HepG2 (cell line): ENCODE data around the gene CEP89. TPM values are rescaled to one million over a fixed set of nuclear protein-coding genes. Genes with fewer than 3 reads are reported as not detected.

ENCODE experiments used
- ATAC-seq: fragments of 200-7000 bp; cut with Tn5 transposase; 3 replicates; pipeline ENCODE4 v1.9.1; 2020; ENCODE audit warnings: mild to moderate bottlenecking, moderate library complexity
- BruUV-seq: library from RNA; stranded (reverse); fragments of 400-500 nt; replicated peaks from 2 replicates; lab custom pipeline; 2021; lab: Mats Ljungman, UMichigan
- CTCF ChIA-PET: fragments of 300-600 bp; formaldehyde crosslinking; extraction: SDS; loops from one replicate; lab custom pipeline; 2021; ENCODE audit warnings: low total read pairs, inconsistent platforms, low intra/inter-chr PET ratio; lab: Yijun Ruan, JAX
- POLR2A ChIA-PET: fragments of 350-600 bp; sonication (Branson Sonifier 250); formaldehyde crosslinking; loops from one replicate; lab custom pipeline; 2020; ENCODE audit warnings: antibody characterized with exemption, inconsistent platforms; lab: Yijun Ruan, JAX
- DNase-seq: peaks from one replicate; pipeline ENCODE4 v3.0.0-alpha.2; 2015; ENCODE audit warnings: low spot score
- FAIRE-seq: peaks from 3 replicates; lab custom pipeline; 2011; peaks lifted over from hg19 to GRCh38; lab: Jason Lieb, UNC
- H2AFZ ChIP-seq: one replicate; pipeline ENCODE4 v1.6.1; 2011; ENCODE audit warnings: low read length, inconsistent platforms
- H3K27ac ChIP-seq: fragments of 300-600 bp; 3 replicates; pipeline ENCODE4 v1.8.0; 2011; ENCODE audit warnings: mixed run types, mild to moderate bottlenecking, mixed read lengths, low read length, inconsistent platforms; ENCODE audit not compliant: insufficient read depth; ENCODE audit errors: extremely low read length
- H3K27me3 ChIP-seq, 2 experiments: fragments of 200-600 bp in 1 of 2; 2 replicates in 1 of 2; 3 replicates in 1 of 2; pipeline versions ENCODE4 v1.6.0 to v1.8.0; 2011; ENCODE audit warnings: low read length in 2 of 2, mild to moderate bottlenecking in 2 of 2, moderate library complexity in 2 of 2, inconsistent platforms in 1 of 2; ENCODE audit not compliant: insufficient read depth in 2 of 2, control insufficient read depth in 1 of 2
- H3K36me3 ChIP-seq, 2 experiments: fragments of 200-600 bp in 1 of 2; replicated peaks in 1 of 2; 2 replicates in 1 of 2; 3 replicates in 1 of 2; pipeline versions ENCODE4 v1.5.1 to v1.8.0; 2011; ENCODE audit warnings: low read length in 2 of 2, inconsistent platforms in 1 of 2; ENCODE audit not compliant: insufficient read depth in 2 of 2, control insufficient read depth in 1 of 2
- H3K4me1 ChIP-seq: 2 replicates; pipeline ENCODE4 v1.5.1; 2012; ENCODE audit warnings: low read length, inconsistent platforms; ENCODE audit not compliant: insufficient read depth
- H3K4me2 ChIP-seq: 2 replicates; pipeline ENCODE4 v1.6.0; 2011; ENCODE audit warnings: low read depth, low read length, inconsistent platforms
- H3K4me3 ChIP-seq, 3 experiments: fragments of 200-600 bp in 1 of 3; sonication (generic), shearing (Covaris generic) in 1 of 3; replicated peaks in 1 of 3; 2 replicates each; pipeline ENCODE4 v1.5.1; 2011 to 2016; ENCODE audit warnings: low read length in 3 of 3, inconsistent platforms in 2 of 3, low read depth in 2 of 3, mild to moderate bottlenecking in 2 of 3, control low read depth in 1 of 3, mixed read lengths in 1 of 3; ENCODE audit not compliant: insufficient read depth in 1 of 3
- H3K79me2 ChIP-seq: one replicate; pipeline ENCODE4 v1.6.1; 2011; ENCODE audit warnings: low read length, inconsistent platforms; ENCODE audit not compliant: insufficient read depth
- H3K9ac ChIP-seq: 2 replicates; pipeline ENCODE4 v1.6.0; 2011; ENCODE audit warnings: mild to moderate bottlenecking, low read depth, low read length, inconsistent platforms; ENCODE audit not compliant: insufficient read depth
- H3K9me3 ChIP-seq: 2 replicates; pipeline ENCODE4 v1.5.1; 2012; ENCODE audit warnings: mild to moderate bottlenecking, low read length
- H4K20me1 ChIP-seq: 2 replicates; pipeline ENCODE4 v1.6.0; 2011; ENCODE audit warnings: inconsistent platforms, mild to moderate bottlenecking, low read length, moderate library complexity; ENCODE audit not compliant: insufficient read depth
- GPN1 ChIP-seq: sonication (generic); formaldehyde crosslinking; IDR thresholded peaks from 2 replicates; pipeline ENCODE4 v1.5.1; 2020; ENCODE audit warnings: missing genetic modification reagents, borderline replicate concordance
- HNF4A ChIP-seq: sonication (generic); formaldehyde crosslinking; IDR thresholded peaks from 2 replicates; pipeline ENCODE4 v1.4.0; 2020; ENCODE audit warnings: missing genetic modification reagents
- JDP2 ChIP-seq: sonication (generic); formaldehyde crosslinking; IDR thresholded peaks from 2 replicates; pipeline ENCODE4 v1.8.1; 2022; ENCODE audit warnings: missing genetic modification reagents, borderline replicate concordance
- KDM1A ChIP-seq: IDR thresholded peaks from 2 replicates; pipeline ENCODE4 v1.6.1; 2016; ENCODE audit warnings: missing compliant biosample characterization
- PRDM15 ChIP-seq: sonication (generic); formaldehyde crosslinking; IDR thresholded peaks from 2 replicates; pipeline ENCODE4 v1.4.0; 2020; ENCODE audit warnings: missing genetic modification reagents
- ZBTB49 ChIP-seq: sonication (generic); formaldehyde crosslinking; IDR thresholded peaks from 2 replicates; pipeline ENCODE4 v1.4.0; 2020; ENCODE audit warnings: missing genetic modification reagents, borderline replicate concordance
- ZNF10 ChIP-seq: sonication (generic); formaldehyde crosslinking; IDR thresholded peaks from 2 replicates; pipeline ENCODE4 v1.4.0; 2020; ENCODE audit warnings: mild to moderate bottlenecking, low read depth, missing genetic modification reagents, borderline replicate concordance
- WGBS: methylation state at CpG from one replicate; pipeline ENCODE4 v1.1.6; 2017; ENCODE audit warnings: low lambda C conversion rate; 5-methylcytosine and 5-hydroxymethylcytosine counted together
- in situ Hi-C: cut with HindIII; loops from 2 replicates; pipeline ENCODE4 v1.10.0; 2017; ENCODE audit warnings: low pct_unique_long_range_greater_than_20kb; ENCODE audit not compliant: extremely low pct_ligation_motif_present
- intact Hi-C: fragments of 100-400 bp; cut with micrococcal nuclease; formaldehyde crosslinking; loops from one replicate; pipeline ENCODE4 v1.10.0; 2022; ENCODE audit not compliant: unreplicated experiment
- polyA plus RNA-seq, 8 experiments: library from polyadenylated mRNA; depleted of rRNA in 3 of 8; stranded (reverse) in 7 of 8; unstranded in 1 of 8; fragments of >200 nt; fragmentation: Illumina TruSeq in 4 of 8; extraction: Trizol in 4 of 8; gene quantifications; 2 replicates each; pipeline versions ENCODE4 v1.2.1 to v1.2.3, GENCODE V29; 2011 to 2016; ENCODE audit warnings: low read depth in 4 of 8, missing spikeins in 1 of 8, mixed read lengths in 1 of 8; ENCODE audit not compliant: insufficient read depth in 1 of 8
- total RNA-seq, 5 experiments: library from RNA; depleted of rRNA; stranded (reverse); fragments of >200 nt; fragmentation: Illumina TruSeq; extraction: Trizol; gene quantifications; 2 replicates each; pipeline ENCODE4 v1.2.3, GENCODE V29; 2016; ENCODE audit warnings: low read depth in 1 of 5

The CEP89 gene
- total and polyA plus RNA-seq, 2 of the 13 experiments (the other 11 are each of a cell fraction or from before 2014, with no cell fraction given): 7.2 to 10.9 TPM

GRCh38 chr19:32866061-32866460 is 105.7 kb downstream of the CEP89 start:
- intact Hi-C loops (no loop called here), in situ Hi-C loops (no loop called here)
- DNase-seq (no peak), FAIRE-seq (no peak), ATAC-seq (no peak)
- CTCF ChIA-PET: no interaction called here
- no peak overlapping the region for H3K9ac ChIP-seq
- H4K20me1 ChIP-seq: no peaks in the 10 kb centered on the region
- H2AFZ ChIP-seq: no peak overlapping the region
- H3K4me2 ChIP-seq: no peak overlapping the region
- 96% methylated on average over 3 of the region's 7 CpGs for WGBS
- no peaks in the 10 kb centered on the region for H3K9me3 ChIP-seq
- no peaks in the 10 kb centered on the region for H3K27me3 ChIP-seq
- no peak overlapping the region for H3K27ac ChIP-seq
- H3K36me3 ChIP-seq: peaks cover 3 to 4% of the 10 kb centered on the region in 2 experiments; a peak in 3 of 5 replicates
- no TSS peak for BruUV-seq
- H3K79me2 ChIP-seq: no peaks in the 10 kb centered on the region
- no peak for TF ChIP-seq ZBTB49 (CRISPR knock-in tag)
- TF ChIP-seq PRDM15 (CRISPR knock-in tag): no peak
- TF ChIP-seq GPN1 (CRISPR knock-in tag): no peak
- TF ChIP-seq HNF4A (CRISPR knock-in tag): no peak
- TF ChIP-seq ZNF10 (CRISPR knock-in tag): no peak
- TF ChIP-seq JDP2: no peak
- no peak for TF ChIP-seq KDM1A (CRISPR knock-in tag)
- H3K4me3 ChIP-seq: no peak overlapping the region
- H3K4me1 ChIP-seq: peaks cover 20% of the 10 kb centered on the region
- POLR2A ChIA-PET: interaction anchor here (0.5 kb wide), 1 partner anchor 470 kb away, joined by 3 read pairs; no protein-coding TSS in a partner anchor
